HG02970 (cell line): ENCODE data around the gene TNFRSF18.

Experiments
- ATAC-seq: cut with Tn5 transposase; IDR thresholded peaks from one replicate; pipeline ENCODE4 v1.9.1; 2021; ENCODE audit warnings: mild to moderate bottlenecking, moderate library complexity, moderate number of reproducible peaks; ENCODE audit not compliant: unreplicated experiment, low FRiP score

Gene TNFRSF18

DNA sequence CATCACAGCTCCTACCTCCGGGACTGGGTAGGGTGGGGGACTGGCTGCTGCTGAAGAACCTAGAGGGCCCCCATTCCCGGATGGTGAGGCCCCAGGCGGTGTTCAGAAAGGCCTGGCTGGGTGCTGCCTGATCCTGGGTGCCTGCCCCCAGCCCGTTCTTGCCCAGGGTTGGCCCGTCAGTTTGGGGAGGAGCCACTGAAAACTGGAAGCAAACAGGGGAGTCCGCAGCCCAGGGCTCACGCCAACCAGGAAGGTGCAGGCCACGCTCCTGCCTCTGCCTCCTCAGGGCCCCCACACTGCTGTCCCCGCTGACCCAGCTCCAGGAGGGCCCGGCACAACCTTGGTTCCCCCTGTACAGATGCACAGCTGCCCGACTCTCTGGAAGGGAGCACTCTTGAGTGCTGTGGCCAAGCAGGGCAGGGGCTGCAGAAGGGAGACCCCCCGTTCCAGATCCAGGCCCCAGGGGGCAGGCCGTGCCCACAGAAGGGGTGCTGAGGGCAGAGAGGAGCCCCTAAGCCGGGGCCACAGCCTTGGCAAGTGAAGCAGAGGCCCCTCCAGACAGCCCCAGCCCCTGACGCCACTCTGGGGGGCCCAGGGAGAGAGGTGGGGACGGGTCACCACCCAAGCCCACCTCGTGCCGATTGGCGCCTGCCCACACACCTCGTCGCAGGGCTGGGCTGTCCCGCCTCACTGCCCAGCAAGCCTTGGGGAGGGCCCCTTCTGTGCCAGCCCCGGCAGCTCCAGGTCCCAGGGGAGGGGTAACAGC is 34.6 kb upstream of the TNFRSF18 start:
- ATAC-seq: no peak

DNA sequence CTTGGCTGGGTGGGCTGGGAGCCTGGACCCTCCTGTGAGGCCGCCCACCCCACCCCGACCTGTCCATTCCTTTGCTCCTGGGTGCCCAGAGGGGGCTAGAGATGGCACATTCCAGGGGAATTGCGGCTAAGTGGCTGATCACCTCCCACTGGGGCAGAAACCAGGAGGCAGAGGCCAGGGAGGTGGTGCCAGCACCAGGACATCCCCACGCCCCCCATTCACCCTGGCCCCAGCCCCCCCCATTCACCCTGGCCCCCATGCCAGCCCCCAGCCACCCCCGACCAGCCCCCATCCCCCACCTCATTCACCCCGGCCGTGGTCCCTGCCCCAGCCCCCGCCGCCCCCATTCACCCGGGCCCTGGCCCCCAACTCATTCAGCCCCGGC is 33.9 kb upstream of the TNFRSF18 start:
- ATAC-seq: no peak

- ATAC-seq: no peak
These were observed 33.4 kb upstream of the TNFRSF18 start for GRCh38 chr1:1239614-1240347.

DNA sequence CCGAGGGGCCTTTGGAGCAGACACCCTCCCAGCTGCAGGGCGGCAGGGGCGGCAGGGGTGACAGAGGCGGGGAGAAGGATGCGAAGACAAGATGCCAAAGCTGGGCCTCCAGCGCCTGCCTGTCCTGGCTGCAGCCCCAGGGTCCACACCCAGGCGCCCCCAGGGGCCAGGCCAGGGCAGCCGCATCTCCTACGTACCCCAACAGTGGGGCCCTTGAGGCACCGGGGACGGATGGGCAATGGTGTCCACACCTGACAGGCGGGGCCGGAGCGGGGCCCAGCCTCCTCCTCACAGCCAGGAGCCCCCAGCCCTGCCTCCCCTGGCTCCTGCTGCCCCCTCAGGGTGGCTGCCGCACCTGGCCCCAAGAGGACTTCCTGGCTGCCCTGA is 32.8 kb upstream of the TNFRSF18 start:
- ATAC-seq: no peak

DNA sequence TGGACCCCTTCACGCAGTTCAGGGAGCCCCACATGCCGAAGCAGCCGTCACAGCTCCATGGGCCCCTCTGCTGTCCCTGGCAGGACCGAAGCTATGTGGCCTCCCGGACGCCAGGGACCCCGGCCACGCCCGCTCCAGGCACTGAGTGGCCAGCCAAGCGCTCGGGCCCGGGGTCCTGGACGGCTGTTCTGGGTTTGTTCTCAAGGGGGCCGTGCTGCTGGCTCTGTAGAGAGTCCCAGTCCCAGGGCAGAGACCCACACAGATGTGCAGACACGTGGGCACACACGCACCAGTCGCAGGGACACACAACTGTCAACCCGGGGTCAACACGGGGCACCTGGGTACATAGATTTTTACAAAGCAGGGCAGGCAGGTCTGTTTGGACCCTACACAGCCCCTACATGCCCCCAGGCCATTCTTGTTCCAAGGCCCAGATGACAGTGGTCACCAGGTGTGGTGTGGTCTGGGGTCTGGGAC is 32.3 kb upstream of the TNFRSF18 start:
- no peak for ATAC-seq

GRCh38 chr1:1237874-1238701 is 31.7 kb upstream of the TNFRSF18 start:
- ATAC-seq: no peak

- ATAC-seq: no peak
These were observed 30.8 kb upstream of the TNFRSF18 start for GRCh38 chr1:1236945-1237873.

- no peak for ATAC-seq
These were observed 29.9 kb upstream of the TNFRSF18 start for GRCh38 chr1:1236176-1236763.

DNA sequence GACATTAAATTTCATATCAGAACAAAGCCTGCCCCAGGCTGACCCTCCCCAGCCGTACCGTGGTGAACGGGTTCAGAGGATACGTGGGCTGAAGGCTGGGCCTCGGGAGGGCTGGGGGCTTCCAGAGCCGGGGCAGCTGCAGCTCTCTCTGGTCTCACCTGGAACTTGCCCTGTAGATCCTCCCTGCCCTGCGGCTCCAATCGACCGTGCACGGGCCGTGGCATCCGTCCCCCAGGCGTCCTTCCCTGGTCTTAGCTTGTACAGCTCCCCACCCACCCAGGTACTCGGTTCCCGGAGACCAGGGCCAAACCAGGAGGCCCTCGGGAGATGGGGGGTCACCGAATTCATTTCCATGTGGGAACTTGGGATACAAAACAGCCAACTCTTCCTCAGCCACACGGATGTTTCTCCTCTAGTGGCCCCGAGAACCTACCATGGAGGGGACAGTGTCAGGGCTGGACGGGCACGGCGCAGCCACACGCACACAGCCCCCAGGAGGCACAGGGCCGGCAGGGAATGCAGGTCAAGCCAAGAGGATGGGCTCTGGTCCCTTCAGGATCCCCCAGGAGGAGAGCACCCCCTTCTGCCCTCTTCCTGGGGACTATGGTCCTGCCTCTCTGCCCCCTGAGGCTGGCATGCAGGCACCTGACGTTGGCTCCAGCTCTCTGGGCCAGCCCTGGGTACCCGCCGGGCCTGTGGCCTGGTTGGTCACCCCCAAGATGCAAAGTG is 28.8 kb upstream of the TNFRSF18 start:
- ATAC-seq: no peak

DNA sequence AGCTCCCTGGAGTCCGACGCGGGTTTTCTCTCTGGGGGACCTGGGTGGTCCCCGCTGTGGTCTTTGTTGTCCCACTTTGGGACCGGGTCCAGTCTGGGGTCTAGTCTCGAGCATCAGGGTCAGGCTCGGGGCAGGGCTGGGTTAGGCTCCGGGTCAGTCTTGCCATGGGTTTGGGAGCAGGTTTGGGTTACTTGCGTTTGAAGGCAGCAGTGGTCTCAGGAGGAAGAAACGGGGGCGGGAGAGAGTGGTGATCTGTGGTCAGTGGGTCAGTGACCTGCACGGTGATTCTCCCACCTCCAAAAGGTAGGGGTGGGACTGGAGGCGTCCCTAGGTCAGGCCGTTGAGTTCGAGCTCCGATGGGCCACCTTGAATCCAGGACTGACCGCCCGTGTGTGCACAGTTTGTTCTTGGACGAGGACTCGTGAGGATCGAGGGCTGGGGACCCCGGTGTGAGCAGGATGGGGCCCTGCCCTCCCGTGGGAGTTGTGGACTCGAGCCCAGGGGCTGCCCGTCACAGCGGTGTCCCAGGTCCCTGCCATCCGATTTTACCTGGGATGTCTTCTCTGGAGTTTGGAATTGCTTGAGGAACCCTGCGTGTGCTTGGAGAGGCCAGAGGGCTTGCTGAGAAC is 27.9 kb upstream of the TNFRSF18 start:
- ATAC-seq: no peak

- ATAC-seq: no peak
These were observed 27.1 kb upstream of the TNFRSF18 start for GRCh38 chr1:1233567-1233892.

- no peak for ATAC-seq
These were observed 26.6 kb upstream of the TNFRSF18 start for GRCh38 chr1:1232796-1233566.

DNA sequence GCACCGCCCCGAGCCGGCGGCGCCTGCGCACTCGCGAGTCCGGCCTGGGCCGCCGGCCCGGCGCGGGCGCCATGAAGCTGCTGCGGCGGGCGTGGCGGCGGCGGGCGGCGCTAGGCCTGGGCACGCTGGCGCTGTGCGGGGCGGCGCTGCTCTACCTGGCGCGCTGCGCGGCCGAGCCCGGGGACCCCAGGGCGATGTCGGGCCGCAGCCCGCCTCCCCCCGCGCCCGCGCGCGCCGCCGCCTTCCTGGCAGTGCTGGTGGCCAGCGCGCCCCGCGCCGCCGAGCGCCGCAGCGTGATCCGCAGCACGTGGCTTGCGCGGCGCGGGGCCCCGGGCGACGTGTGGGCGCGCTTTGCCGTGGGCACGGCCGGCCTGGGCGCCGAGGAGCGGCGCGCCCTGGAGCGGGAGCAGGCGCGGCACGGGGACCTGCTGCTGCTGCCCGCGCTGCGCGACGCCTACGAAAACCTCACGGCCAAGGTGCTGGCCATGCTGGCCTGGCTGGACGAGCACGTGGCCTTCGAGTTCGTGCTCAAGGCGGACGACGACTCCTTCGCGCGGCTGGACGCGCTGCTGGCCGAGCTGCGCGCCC is 25.9 kb upstream of the TNFRSF18 start, which contains the start of gene B3GALT6:
Gene B3GALT6 (plus strand): TSS at position 30 of the 588 bp plus-strand sequence. CDS start 42 bp downstream, at position 72.
- ATAC-seq: no peak

DNA sequence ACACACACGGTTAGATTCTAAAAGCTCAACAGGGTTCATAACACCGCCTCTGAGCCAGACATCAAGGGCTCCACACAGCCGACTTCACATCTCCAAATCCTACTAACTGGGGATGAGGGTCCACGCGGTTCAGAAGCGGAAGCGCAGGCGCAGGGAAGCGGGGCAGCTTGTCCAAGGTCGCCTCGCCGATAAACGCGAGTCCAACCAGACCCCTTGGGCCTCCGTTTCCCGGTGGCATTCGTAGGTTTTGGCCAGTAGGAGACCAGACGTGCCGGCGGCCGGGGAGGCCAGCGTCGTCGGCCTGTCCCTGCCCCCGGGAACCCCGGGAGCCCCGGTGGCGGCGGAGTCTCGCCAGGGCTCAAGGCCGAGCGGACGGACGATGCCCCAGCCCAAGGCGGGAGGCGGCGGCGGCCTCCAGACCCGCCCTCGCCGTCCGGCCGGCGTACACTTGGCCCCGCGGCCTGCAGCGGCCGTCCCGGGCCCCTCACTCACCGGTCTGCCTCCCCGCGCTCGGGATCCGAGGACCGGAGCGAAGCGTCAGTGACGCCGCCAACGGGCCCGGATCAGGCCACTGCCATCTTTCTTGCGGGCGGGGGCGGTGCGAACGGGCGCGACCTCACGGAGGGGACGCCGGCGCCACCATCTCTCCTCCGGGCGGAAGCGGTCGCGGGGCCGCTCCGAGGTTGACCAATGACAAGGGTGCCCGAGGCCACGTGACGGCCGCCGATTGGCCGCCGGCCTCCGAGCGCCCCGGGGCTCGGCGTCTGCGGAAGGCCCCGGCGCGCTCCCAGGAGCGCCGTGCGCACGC is 25.2 kb upstream of the TNFRSF18 start, which contains the start of gene SDF4:
Gene SDF4 (minus strand): TSS at position 602 of the 808 bp plus-strand sequence. CDS start 3,229 bp downstream, outside the sequence.
- ATAC-seq: peak; percentile 94

DNA sequence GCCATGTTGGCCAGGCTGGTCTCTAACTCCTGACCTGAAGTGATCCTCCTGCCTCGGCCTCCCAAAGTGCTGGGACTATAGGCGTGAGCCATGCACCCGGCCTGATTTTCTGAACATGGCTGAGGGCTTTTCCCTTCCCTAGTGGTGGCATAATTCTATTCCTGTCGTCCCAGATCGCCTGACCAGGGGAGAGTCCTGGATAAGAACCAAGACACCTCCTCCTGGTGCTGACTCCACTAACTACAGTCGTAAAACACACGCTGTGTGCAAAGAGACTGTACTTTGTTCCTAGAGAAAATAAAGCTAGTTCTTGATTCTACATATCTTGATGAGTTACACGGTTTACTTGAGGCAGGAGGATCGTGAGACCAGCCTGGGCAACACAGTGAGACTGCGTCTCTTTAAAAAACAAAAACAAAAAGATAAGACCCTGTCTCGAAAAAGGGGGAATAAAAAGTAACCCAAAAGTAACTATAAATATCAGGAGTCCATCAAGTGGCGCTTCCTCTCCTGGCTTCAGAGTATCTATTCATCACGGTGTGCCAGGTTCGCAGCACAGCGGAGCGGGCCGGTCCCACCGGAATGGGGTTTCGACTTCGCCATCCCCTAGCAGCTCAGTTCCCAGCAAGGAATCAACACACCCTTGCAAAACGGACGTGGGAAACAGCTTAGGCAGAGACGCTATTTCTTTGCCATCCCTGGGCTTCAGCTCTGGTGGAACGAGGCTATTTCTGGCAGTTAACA is 24.4 kb upstream of the TNFRSF18 start:
- no peak for ATAC-seq

GRCh38 chr1:1229770-1230169 is 23.4 kb upstream of the TNFRSF18 start:
- no peak for ATAC-seq
